A172 (cell line): ENCODE results near the gene ARRDC1. TPM values are rescaled to one million over a fixed set of nuclear protein-coding genes. Genes with fewer than 3 reads are reported as not detected.
A peak's percentile ranks its signal among the peaks of the same experiment; 100 is the strongest.
"Not testable (repeated sequence)": the region's sequence is repeated elsewhere in the genome, so short reads cannot be mapped to it uniquely, and the experiment has no call there.

Experiments
- DNase-seq: peaks from one replicate; pipeline ENCODE4 v3.0.0-alpha.2; 2015; ENCODE audit warnings: low spot score
- total RNA-seq: library from RNA; depleted of rRNA; stranded (reverse); fragments of >200 nt; shearing (Covaris generic); gene quantifications from 2 replicates; pipeline ENCODE4 v1.2.3, GENCODE V29; 2014; rRNA removed

ARRDC1 gene
- 57.3 and 64.3 TPM in 2 replicates for total RNA-seq

GRCh38 chr9:137605121-137606004 lies at the start of gene ARRDC1:
ARRDC1 (plus strand) TSS chr9:137605686; CDS start chr9:137605718, 32 bp downstream.
- DNase-seq = peak; percentile 70

GRCh38 chr9:137556069-137556838 lies 49.2 kb upstream of the ARRDC1 start:
- peak; percentile 51 for DNase-seq

GRCh38 chr9:137558127-137558526 lies 47.4 kb upstream of the ARRDC1 start:
- no peak for DNase-seq

- no peak for DNase-seq
Measured at GRCh38 chr9:137564134-137564533, 41.4 kb upstream of the ARRDC1 start.

GRCh38 chr9:137564817-137565411 lies 40.6 kb upstream of the ARRDC1 start:
- DNase-seq = no peak

- not testable (repeated sequence) for DNase-seq
Measured at GRCh38 chr9:137568445-137568844, 37.0 kb upstream of the ARRDC1 start.

- DNase-seq = no peak
Measured at GRCh38 chr9:137569609-137570203, 35.8 kb upstream of the ARRDC1 start.

- no peak for DNase-seq
Measured at GRCh38 chr9:137570566-137570965, 34.9 kb upstream of the ARRDC1 start.

- DNase-seq = no peak
Measured at GRCh38 chr9:137574192-137574591, 31.3 kb upstream of the ARRDC1 start.

- DNase-seq = peak; percentile 41
Measured at GRCh38 chr9:137575364-137575715, 30.1 kb upstream of the ARRDC1 start.

- no peak for DNase-seq
Measured at GRCh38 chr9:137575716-137576411, 29.6 kb upstream of the ARRDC1 start.

- peak; percentile 83 for DNase-seq
Measured at GRCh38 chr9:137578518-137579258, 26.8 kb upstream of the ARRDC1 start, which contains the start of gene DPH7. DPH7 (minus strand) TSS chr9:137578925; CDS start chr9:137578777, 148 bp downstream.

GRCh38 chr9:137579259-137579604 lies 26.3 kb upstream of the ARRDC1 start:
- DNase-seq = no peak

- no peak for DNase-seq
Measured at GRCh38 chr9:137580209-137580953, 25.1 kb upstream of the ARRDC1 start.

- no peak for DNase-seq
Measured at GRCh38 chr9:137580954-137581322, 24.5 kb upstream of the ARRDC1 start.

GRCh38 chr9:137581361-137582285 lies 23.9 kb upstream of the ARRDC1 start:
- no peak for DNase-seq

- DNase-seq = no peak
Measured at GRCh38 chr9:137582286-137582860, 23.1 kb upstream of the ARRDC1 start.

GRCh38 chr9:137583347-137583746 lies 22.1 kb upstream of the ARRDC1 start:
- no peak for DNase-seq
